Fibroblast of lung (primary cell): ENCODE data around the gene RAC2. TPM values are rescaled to one million over a fixed set of nuclear protein-coding genes. Genes with fewer than 3 reads are reported as not detected.

Experiments
- DNase-seq, 2 donors: peaks; one replicate each; pipeline versions ENCODE4 v3.0.0 to v3.0.0-alpha.2; 2010; ENCODE audit warnings: low read depth in 2 of 2
- H2AFZ ChIP-seq: 2 replicates; pipeline ENCODE4 v1.5.1; 2012; ENCODE audit warnings: low read length, control low read depth, inconsistent platforms
- H3K27ac ChIP-seq: 2 replicates; pipeline ENCODE4 v1.5.1; 2011; ENCODE audit warnings: low read length, control low read depth; ENCODE audit not compliant: insufficient read depth
- H3K27me3 ChIP-seq: 2 replicates; pipeline ENCODE4 v1.5.1; 2011; ENCODE audit warnings: mild to moderate bottlenecking, low read length; ENCODE audit not compliant: control insufficient read depth, insufficient read depth
- H3K36me3 ChIP-seq: 2 replicates; pipeline ENCODE4 v1.5.1; 2011; ENCODE audit warnings: low read length; ENCODE audit not compliant: control insufficient read depth, insufficient read depth
- H3K4me1 ChIP-seq: 2 replicates; pipeline ENCODE4 v1.5.1; 2011; ENCODE audit warnings: low read length; ENCODE audit not compliant: control insufficient read depth, insufficient read depth; ENCODE audit errors: extremely low read depth
- H3K4me2 ChIP-seq: 2 replicates; pipeline ENCODE4 v1.5.1; 2011; ENCODE audit warnings: low read length, control low read depth; ENCODE audit not compliant: insufficient read depth; ENCODE audit errors: extremely low read depth
- H3K4me3 ChIP-seq, 4 experiments: fragments of 200-600 bp in 1 of 4; sonication (generic) in 1 of 4; replicated peaks in 1 of 4; 2 replicates each; pipeline ENCODE4 v1.5.1; 2011 to 2016; ENCODE audit warnings: low read length in 4 of 4, low read depth in 3 of 4, mild to moderate bottlenecking in 3 of 4, control low read depth in 2 of 4, inconsistent platforms in 1 of 4, mixed read lengths in 1 of 4; ENCODE audit not compliant: insufficient read depth in 1 of 4; ENCODE audit errors: control extremely low read depth in 1 of 4
- H3K79me2 ChIP-seq: 2 replicates; pipeline ENCODE4 v1.5.1; 2012; ENCODE audit warnings: mild to moderate bottlenecking, low read length, inconsistent platforms; ENCODE audit not compliant: control insufficient read depth, insufficient read depth
- H3K9ac ChIP-seq: 2 replicates; pipeline ENCODE4 v1.5.1; 2011; ENCODE audit warnings: mild to moderate bottlenecking, low read length, control low read depth; ENCODE audit not compliant: insufficient read depth
- H3K9me3 ChIP-seq: 2 replicates; pipeline ENCODE4 v1.5.1; 2012; ENCODE audit warnings: low read depth, low read length; ENCODE audit not compliant: control insufficient read depth, insufficient read depth
- H4K20me1 ChIP-seq: 2 replicates; pipeline ENCODE4 v1.5.1; 2011; ENCODE audit warnings: low read length; ENCODE audit not compliant: control insufficient read depth, insufficient read depth; ENCODE audit errors: extremely low read depth
- EZH2 ChIP-seq: IDR thresholded peaks from 2 replicates; pipeline ENCODE4 v1.5.1; 2012; ENCODE audit warnings: low read length, control low read depth, mild to moderate bottlenecking; ENCODE audit errors: missing control alignments
- polyA plus RNA-seq, 2 donors: library from polyadenylated mRNA; depleted of rRNA in 1 of 2; stranded (reverse) in 1 of 2; unstranded in 1 of 2; fragments of >200 nt; gene quantifications; 2 replicates each; pipeline ENCODE4 v1.2.1, GENCODE V29; 2011 to 2012; ENCODE audit warnings: missing spikeins in 1 of 2
- total RNA-seq: library from RNA; depleted of rRNA; stranded (reverse); fragments of >200 nt; gene quantifications from 2 replicates; pipeline ENCODE4 v1.2.1, GENCODE V29; 2014
- TF ChIP-seq, protein P1 (sequence below), 2 donors: IDR thresholded peaks in 1 of 2; conservative IDR thresholded peaks in 1 of 2; 1 replicate in 1 of 2; 2 replicates in 1 of 2; pipeline ENCODE4 v1.5.1; 2011 to 2012; ENCODE audit warnings: low read length in 2 of 2, control low read depth in 1 of 2, inconsistent platforms in 1 of 2, low read depth in 1 of 2, mild to moderate bottlenecking in 1 of 2

Gene RAC2
- total and polyA plus RNA-seq, 2 donors (not counting 1 experiment from before 2014, with no cell fraction given) = 2.1 to 10.5 TPM

GRCh38 chr22:37214731-37215030, 29.4 kb downstream of the RAC2 start:
- H3K27me3 ChIP-seq = peaks cover 30% of the 10 kb centered on the region
- TF ChIP-seq, protein P1, sequence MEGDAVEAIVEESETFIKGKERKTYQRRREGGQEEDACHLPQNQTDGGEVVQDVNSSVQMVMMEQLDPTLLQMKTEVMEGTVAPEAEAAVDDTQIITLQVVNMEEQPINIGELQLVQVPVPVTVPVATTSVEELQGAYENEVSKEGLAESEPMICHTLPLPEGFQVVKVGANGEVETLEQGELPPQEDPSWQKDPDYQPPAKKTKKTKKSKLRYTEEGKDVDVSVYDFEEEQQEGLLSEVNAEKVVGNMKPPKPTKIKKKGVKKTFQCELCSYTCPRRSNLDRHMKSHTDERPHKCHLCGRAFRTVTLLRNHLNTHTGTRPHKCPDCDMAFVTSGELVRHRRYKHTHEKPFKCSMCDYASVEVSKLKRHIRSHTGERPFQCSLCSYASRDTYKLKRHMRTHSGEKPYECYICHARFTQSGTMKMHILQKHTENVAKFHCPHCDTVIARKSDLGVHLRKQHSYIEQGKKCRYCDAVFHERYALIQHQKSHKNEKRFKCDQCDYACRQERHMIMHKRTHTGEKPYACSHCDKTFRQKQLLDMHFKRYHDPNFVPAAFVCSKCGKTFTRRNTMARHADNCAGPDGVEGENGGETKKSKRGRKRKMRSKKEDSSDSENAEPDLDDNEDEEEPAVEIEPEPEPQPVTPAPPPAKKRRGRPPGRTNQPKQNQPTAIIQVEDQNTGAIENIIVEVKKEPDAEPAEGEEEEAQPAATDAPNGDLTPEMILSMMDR (conservative IDR thresholded peaks at IDR 0.05 in 1 of 2, IDR thresholded peaks at IDR 0.05 in 1 of 2; ENCODE audit: low read depth in 1 of 2, low read length in 2 of 2) = no peak
- TF ChIP-seq EZH2 = no peak
- H3K27ac ChIP-seq = no peak overlapping the region
- no peak overlapping the region for H3K9ac ChIP-seq
- no peaks in the 10 kb centered on the region for H4K20me1 ChIP-seq
- H2AFZ ChIP-seq = no peak overlapping the region
- H3K79me2 ChIP-seq = no peaks in the 10 kb centered on the region
- no peak overlapping the region for H3K4me3 ChIP-seq
- DNase-seq = no peak
- no peaks in the 10 kb centered on the region for H3K9me3 ChIP-seq
- no peak overlapping the region for H3K4me2 ChIP-seq
- peaks cover 2% of the 10 kb centered on the region for H3K4me1 ChIP-seq
- H3K36me3 ChIP-seq = no peaks in the 10 kb centered on the region

DNA sequence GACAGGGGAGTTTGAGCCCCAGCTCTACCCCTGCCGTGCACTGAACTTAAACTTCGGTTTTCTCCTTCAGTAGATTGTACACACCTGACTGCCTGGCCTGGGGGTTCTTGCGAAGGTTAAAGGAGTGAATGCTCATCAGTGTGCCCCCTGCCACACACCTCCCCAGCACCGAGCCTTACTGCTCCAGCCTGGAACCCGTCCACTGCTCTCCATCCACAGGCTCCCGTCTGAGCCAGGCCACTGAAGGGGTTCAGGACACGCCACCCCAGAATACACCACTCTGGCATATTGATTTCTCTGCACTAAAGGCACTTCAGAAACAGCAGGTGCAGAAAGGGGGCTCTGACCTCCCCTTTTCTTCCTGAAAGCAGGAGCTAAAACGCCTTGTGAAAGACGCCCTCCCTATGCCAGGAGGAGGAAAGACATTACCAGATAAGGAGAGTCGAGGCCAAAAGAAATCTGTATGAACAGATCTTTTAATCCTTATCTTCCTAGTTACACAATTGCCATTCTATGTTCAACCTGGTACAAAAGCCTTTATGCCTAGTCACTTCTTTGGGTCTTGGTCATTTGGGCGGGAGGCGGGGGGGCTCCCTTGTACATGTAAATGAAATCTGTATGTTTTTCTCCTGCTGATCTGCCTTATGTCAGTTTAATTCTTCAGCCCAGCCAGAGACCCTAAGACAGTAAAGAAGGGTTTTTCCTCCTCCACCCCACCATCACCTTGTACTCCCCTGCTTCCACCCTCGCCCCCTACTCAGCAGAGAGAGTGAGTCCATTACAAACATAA, 29.9 kb downstream of the RAC2 start:
- no peak overlapping the region for H3K4me2 ChIP-seq
- no peak for DNase-seq
- no peak overlapping the region for H2AFZ ChIP-seq
- H3K36me3 ChIP-seq = no peaks in the 10 kb centered on the region
- TF ChIP-seq EZH2 = no peak
- TF ChIP-seq, protein P1 (conservative IDR thresholded peaks at IDR 0.05 in 1 of 2, IDR thresholded peaks at IDR 0.05 in 1 of 2; ENCODE audit: low read depth in 1 of 2, low read length in 2 of 2) = no peak
- no peak overlapping the region for H3K9ac ChIP-seq
- H3K27ac ChIP-seq = no peak overlapping the region
- peaks cover 2% of the 10 kb centered on the region for H3K4me1 ChIP-seq
- H3K9me3 ChIP-seq = no peaks in the 10 kb centered on the region
- no peak overlapping the region for H3K4me3 ChIP-seq
- peaks cover 30% of the 10 kb centered on the region for H3K27me3 ChIP-seq
- H3K79me2 ChIP-seq = no peaks in the 10 kb centered on the region
- no peaks in the 10 kb centered on the region for H4K20me1 ChIP-seq

- Histone ChIP-seq H3K27me3 (peaks cover 27% of the 10 kb centered on the region), H3K9me3 (no peaks in the 10 kb centered on the region), H3K4me2 (no peak overlapping the region), H3K4me1 (peaks cover 2% of the 10 kb centered on the region), H3K27ac (no peak overlapping the region), H4K20me1 (no peaks in the 10 kb centered on the region), H3K4me3 (no peak overlapping the region), H3K36me3 (no peaks in the 10 kb centered on the region), H2AFZ (no peak overlapping the region), H3K9ac (no peak overlapping the region), H3K79me2 (no peaks in the 10 kb centered on the region)
- DNase-seq = no peak
- no peak for TF ChIP-seq EZH2
- TF ChIP-seq, protein P1 (conservative IDR thresholded peaks at IDR 0.05 in 1 of 2, IDR thresholded peaks at IDR 0.05 in 1 of 2; ENCODE audit: low read depth in 1 of 2, low read length in 2 of 2) = no peak
Observed at GRCh38 chr22:37213218-37213855, 30.7 kb downstream of the RAC2 start.
